Head of caudate nucleus (tissue), 42 donors: ENCODE data around the gene ACTN1.

Experiments used
- DNase-seq, 42 donors: peaks; one replicate each; pipeline versions ENCODE4 v3.0.0 to v3.0.0-alpha.2; 2020 to 2021; ENCODE audit warnings: mixed read lengths in 7 of 42
- intact Hi-C: fragments of 100-400 bp; cut with DNase I; formaldehyde crosslinking; loops from one replicate; pipeline ENCODE4 v1.15.0; 2022

ACTN1 gene

GRCh38 chr14:68905107-68905895, 73.8 kb downstream of the ACTN1 start:
- intact Hi-C loops = no loop called here
- DNase-seq = peak in 3 of 42 donors; percentile 15 to 54 (median 36)

- intact Hi-C loops = no loop called here
- no peak for DNase-seq
Observed at GRCh38 chr14:68902357-68902756, 76.7 kb downstream of the ACTN1 start.

GRCh38 chr14:68899033-68899603, 80.0 kb downstream of the ACTN1 start:
- intact Hi-C loops = no loop called here
- no peak for DNase-seq

- peak in 8 of 42 donors; percentile 18 to 62 (median 40) for DNase-seq
- intact Hi-C loops = no loop called here
Observed at GRCh38 chr14:68898248-68899032, 80.7 kb downstream of the ACTN1 start.

- intact Hi-C loops = no loop called here
- no peak for DNase-seq
Observed at GRCh38 chr14:68897559-68898155, 81.4 kb downstream of the ACTN1 start.

GRCh38 chr14:68896132-68896531, 83.0 kb downstream of the ACTN1 start:
- no peak for DNase-seq
- intact Hi-C loops = no loop called here

- intact Hi-C loops = no loop called here
- peak in 1 of 42 donors; percentile 37 for DNase-seq
Observed at GRCh38 chr14:68894802-68895703, 84.0 kb downstream of the ACTN1 start.

GRCh38 chr14:68894123-68894522, 85.0 kb downstream of the ACTN1 start:
- DNase-seq = no peak
- intact Hi-C loops = no loop called here

GRCh38 chr14:68893566-68893965, 85.5 kb downstream of the ACTN1 start:
- no peak for DNase-seq
- intact Hi-C loops = no loop called here

GRCh38 chr14:68892961-68893360, 86.1 kb downstream of the ACTN1 start:
- no peak for DNase-seq
- intact Hi-C loops = no loop called here

- intact Hi-C loops = no loop called here
- DNase-seq = no peak
Observed at GRCh38 chr14:68891851-68892660, 87.0 kb downstream of the ACTN1 start.

- DNase-seq = peak in 2 of 42 donors; percentile 4 to 27
- intact Hi-C loops = no loop called here
Observed at GRCh38 chr14:68890173-68890931, 88.8 kb downstream of the ACTN1 start.

GRCh38 chr14:68888883-68889282, 90.2 kb downstream of the ACTN1 start:
- no peak for DNase-seq
- intact Hi-C loops = no loop called here

GRCh38 chr14:68888025-68888850, 90.9 kb downstream of the ACTN1 start:
- DNase-seq = peak in 2 of 42 donors; percentile 28 to 56
- intact Hi-C loops = no loop called here

- intact Hi-C loops = no loop called here
- DNase-seq = no peak
Observed at GRCh38 chr14:68886109-68886434, 93.0 kb downstream of the ACTN1 start.
